GM12878 (cell line): ENCODE results near the gene PFDN4. TPM values are rescaled to one million over a fixed set of nuclear protein-coding genes. Genes with fewer than 3 reads are reported as not detected.

Experiments used
- ATAC-seq: fragments of 200-7000 bp; cut with Tn5 transposase; 3 replicates; pipeline ENCODE4 v1.9.1; 2020; ENCODE audit warnings: mild to moderate bottlenecking, moderate library complexity
- BruUV-seq: library from RNA; stranded (reverse); fragments of 400-500 nt; replicated peaks from 2 replicates; lab custom pipeline; 2021; lab: Mats Ljungman, UMichigan
- CTCF ChIA-PET: fragments of 300-600 bp; sonication (Branson Sonifier 250); formaldehyde crosslinking; extraction: SDS; loops from one replicate; lab custom pipeline; 2021; ENCODE audit warnings: inconsistent platforms; lab: Yijun Ruan, JAX
- POLR2A ChIA-PET: fragments of 350-600 bp; formaldehyde crosslinking; extraction: SDS; loops from one replicate; lab custom pipeline; 2021; ENCODE audit warnings: inconsistent platforms; lab: Charles Lee
- RAD21 ChIA-PET: fragments of 300-600 bp; sonication (Branson Sonifier 250); formaldehyde crosslinking; loops from one replicate; lab custom pipeline; 2023; ENCODE audit warnings: antibody characterized with exemption; ENCODE audit not compliant: unreplicated experiment; lab: Charles Lee
- SMC1A ChIA-PET: fragments of 300-600 bp; sonication (Branson Sonifier 250); formaldehyde crosslinking; loops from one replicate; lab custom pipeline; 2023; ENCODE audit not compliant: unreplicated experiment, uncharacterized antibody; lab: Charles Lee
- DNase-seq: peaks from one replicate; pipeline ENCODE4 v3.0.0-alpha.2; 2011; ENCODE audit warnings: low read depth, low spot score
- FAIRE-seq: peaks from 3 replicates; lab custom pipeline; 2011; peaks lifted over from hg19 to GRCh38; lab: Jason Lieb, UNC
- H2AFZ ChIP-seq: 2 replicates; pipeline ENCODE4 v1.6.0; 2011; ENCODE audit warnings: low read depth, low read length, control low read depth; ENCODE audit not compliant: control insufficient read depth
- H3K27ac ChIP-seq: 2 replicates; pipeline ENCODE4 v1.5.1; 2011; ENCODE audit warnings: control low read depth; ENCODE audit not compliant: control insufficient read depth, insufficient read depth
- H3K27me3 ChIP-seq, 2 experiments: replicated peaks in 1 of 2; 2 replicates each; pipeline versions ENCODE4 v1.6.0 to v1.6.1; 2011; ENCODE audit warnings: low read length in 1 of 2; ENCODE audit not compliant: control insufficient read depth in 2 of 2, insufficient read depth in 2 of 2
- H3K36me3 ChIP-seq, 2 experiments: 2 replicates each; pipeline ENCODE4 v1.5.1; 2011; ENCODE audit warnings: low read length in 1 of 2; ENCODE audit not compliant: control insufficient read depth in 2 of 2, insufficient read depth in 2 of 2
- H3K4me1 ChIP-seq: 2 replicates; pipeline ENCODE4 v1.6.1; 2011; ENCODE audit warnings: mild to moderate bottlenecking, low read length, moderate library complexity, mixed read lengths; ENCODE audit not compliant: control insufficient read depth, insufficient read depth
- H3K4me2 ChIP-seq: 2 replicates; pipeline ENCODE4 v1.6.0; 2011; ENCODE audit warnings: control low read depth; ENCODE audit not compliant: control insufficient read depth, insufficient read depth
- H3K4me3 ChIP-seq: fragments of 200-600 bp; sonication (generic); 2 replicates; pipeline ENCODE4 v1.5.1; 2016
- H3K79me2 ChIP-seq: 2 replicates; pipeline ENCODE4 v1.6.0; 2011; ENCODE audit warnings: low read length; ENCODE audit not compliant: control insufficient read depth, insufficient read depth
- H3K9ac ChIP-seq: 2 replicates; pipeline ENCODE4 v1.8.0; 2011; ENCODE audit warnings: low read length, control low read depth, mixed read lengths; ENCODE audit not compliant: control insufficient read depth, insufficient read depth
- H3K9me3 ChIP-seq: replicated peaks from 3 replicates; pipeline ENCODE4 v1.5.1; 2011; ENCODE audit warnings: mild to moderate bottlenecking, low read length; ENCODE audit not compliant: control insufficient read depth, insufficient read depth
- H4K20me1 ChIP-seq: 2 replicates; pipeline ENCODE4 v1.6.0; 2011; ENCODE audit not compliant: control insufficient read depth, insufficient read depth
- CTCF ChIP-seq, 3 experiments: IDR thresholded peaks in 2 of 3; conservative IDR thresholded peaks in 1 of 3; 2 replicates each; pipeline ENCODE4 v1.5.1; 2011; ENCODE audit warnings: low read depth in 3 of 3, low read length in 3 of 3, mild to moderate bottlenecking in 3 of 3, control low read depth in 2 of 3, moderate library complexity in 2 of 3, inconsistent platforms in 1 of 3, mixed read lengths in 1 of 3; ENCODE audit not compliant: control insufficient read depth in 2 of 3, insufficient read depth in 1 of 3; ENCODE audit errors: extremely low read depth in 1 of 3
- ETV6 ChIP-seq, 2 experiments: fragments of 450-650 bp in 1 of 2; IDR thresholded peaks in 1 of 2; conservative IDR thresholded peaks in 1 of 2; 2 replicates each; pipeline ENCODE4 v1.6.1; 2014; ENCODE audit warnings: antibody characterized with exemption in 1 of 2, borderline replicate concordance in 1 of 2, low read depth in 1 of 2, mild to moderate bottlenecking in 1 of 2, moderate library complexity in 1 of 2
- HDAC2 ChIP-seq: fragments of 200-600 bp; sonication (generic); IDR thresholded peaks from 2 replicates; pipeline ENCODE4 v1.6.1; 2017
- IKZF1 ChIP-seq: fragments of 450-650 bp; conservative IDR thresholded peaks from 2 replicates; pipeline ENCODE4 v1.6.1; 2017; ENCODE audit warnings: antibody characterized with exemption, mild to moderate bottlenecking
- KDM1A ChIP-seq: fragments of 200-600 bp; sonication (generic); IDR thresholded peaks from 2 replicates; pipeline ENCODE4 v1.6.1; 2016; ENCODE audit warnings: borderline replicate concordance
- PAX8 ChIP-seq: fragments of 450-650 bp; IDR thresholded peaks from 2 replicates; pipeline ENCODE4 v1.6.1; 2017; ENCODE audit warnings: mild to moderate bottlenecking, moderate library complexity
- RBBP5 ChIP-seq: fragments of 200-600 bp; sonication (generic); conservative IDR thresholded peaks from 2 replicates; pipeline ENCODE4 v1.6.1; 2016
- SKIL ChIP-seq: fragments of 450-650 bp; IDR thresholded peaks from 2 replicates; pipeline ENCODE4 v1.6.1; 2017; ENCODE audit warnings: mild to moderate bottlenecking, low read depth, inconsistent platforms; ENCODE audit not compliant: poor library complexity, severe bottlenecking
- SP1 ChIP-seq: IDR thresholded peaks from one replicate; pipeline ENCODE4 v1.6.1; 2011; ENCODE audit warnings: low read depth, low read length
- STAT1 ChIP-seq: fragments of 450-650 bp; conservative IDR thresholded peaks from 2 replicates; pipeline ENCODE4 v1.6.1; 2014; ENCODE audit warnings: antibody characterized with exemption, mild to moderate bottlenecking
- ZNF24 ChIP-seq: fragments of 450-650 bp; IDR thresholded peaks from 2 replicates; pipeline ENCODE4 v1.6.1; 2017; ENCODE audit warnings: antibody characterized with exemption, mild to moderate bottlenecking
- WGBS: methylation state at CpG from one replicate; pipeline ENCODE4 v1.1.6; 2016; ENCODE audit warnings: low lambda C conversion rate; ENCODE audit not compliant: insufficient replicate concordance, insufficient coverage; ENCODE audit errors: missing lambda C conversion rate; 5-methylcytosine and 5-hydroxymethylcytosine counted together
- in situ Hi-C: fragments of 300-500 bp; cut with MboI; formaldehyde crosslinking; loops from 9 replicates; pipeline ENCODE4 v1.14.3; 2018; ENCODE audit warnings: mixed read lengths
- intact Hi-C: fragments of 100-400 bp; cut with micrococcal nuclease; formaldehyde crosslinking; loops from one replicate; pipeline ENCODE4 v1.14.2; 2022; ENCODE audit not compliant: unreplicated experiment
- polyA plus RNA-seq, 11 experiments: library from polyadenylated mRNA; depleted of rRNA in 4 of 11; unstranded in 6 of 11; stranded (reverse) in 5 of 11; fragments of >200 nt; fragmentation: Nextera tagmentation in 4 of 11; fragmentation: Illumina TruSeq in 1 of 11; extraction: Ambion mirVana in 4 of 11; extraction: Trizol in 1 of 11; gene quantifications; 1 replicate in 1 of 11; 2 replicates in 10 of 11; pipeline versions ENCODE4 v1.2.1 to v1.2.3, GENCODE V29; 2011 to 2016; ENCODE audit warnings: inconsistent platforms in 2 of 11, missing spikeins in 2 of 11, low read depth in 1 of 11
- total RNA-seq, 4 experiments: library from RNA; depleted of rRNA in 3 of 4; stranded (reverse); fragments of >200 nt in 3 of 4; fragmentation: Illumina TruSeq in 1 of 4; extraction: Trizol in 1 of 4; gene quantifications; 2 replicates each; pipeline versions ENCODE4 v1.2.1 to v1.2.3, GENCODE V29; 2013 to 2021

The PFDN4 gene
- total and polyA plus RNA-seq, 10 of the 15 experiments (the other 5 are each of a cell fraction or from before 2014, with no cell fraction given) = 36.9 to 136 (median 82.8) TPM

- WGBS = 27% methylated on average over 3 of the region's 3 CpGs
- no peak overlapping the region for H2AFZ ChIP-seq
- no peaks in the 10 kb centered on the region for H3K9me3 ChIP-seq
- ChIA-PET SMC1A (no interaction called here), RAD21 (no interaction called here), POLR2A (no interaction called here), CTCF (no interaction called here)
- DNase-seq (no peak), FAIRE-seq (no peak), ATAC-seq (no peak)
- H4K20me1 ChIP-seq = no peaks in the 10 kb centered on the region
- H3K79me2 ChIP-seq = no peaks in the 10 kb centered on the region
- TF ChIP-seq RBBP5 (no peak), SP1 (no peak), STAT1 (no peak), KDM1A (no peak), PAX8 (no peak), ZNF24 (no peak), CTCF (IDR thresholded peaks at IDR 0.05 in 2 of 3, conservative IDR thresholded peaks at IDR 0.05 in 1 of 3; ENCODE audit: control insufficient read depth in 2 of 3, extremely low read depth in 1 of 3, insufficient read depth in 1 of 3, low read depth in 3 of 3, low read length in 3 of 3) (no peak), SKIL (no peak), HDAC2 (no peak), IKZF1 (no peak), ETV6 (conservative IDR thresholded peaks at IDR 0.05 in 1 of 2, IDR thresholded peaks at IDR 0.05 in 1 of 2; ENCODE audit: borderline replicate concordance in 1 of 2, low read depth in 1 of 2) (no peak)
- no TSS peak for BruUV-seq
- H3K4me2 ChIP-seq = no peak overlapping the region
- no peaks in the 10 kb centered on the region for H3K4me1 ChIP-seq
- intact Hi-C loops (no loop called here), in situ Hi-C loops (no loop called here)
- no peak overlapping the region for H3K9ac ChIP-seq
- H3K27ac ChIP-seq = no peak overlapping the region
- peaks cover 0 to 1% of the 10 kb centered on the region in 2 experiments for H3K27me3 ChIP-seq
- no peak overlapping the region for H3K4me3 ChIP-seq
- H3K36me3 ChIP-seq = no peaks in the 10 kb centered on the region
These were observed 49.7 kb upstream of the PFDN4 start for GRCh38 chr20:54158226-54158625.
